Measurements from ENCODE around the gene VPS13C. TPM values are rescaled to one million over a fixed set of nuclear protein-coding genes. Genes with fewer than 3 reads are reported as not detected.

Gene VPS13C
- total RNA-seq, 1 donor = 117 TPM

- Histone ChIP-seq H2AFZ (ENCODE audit: low read length) (no peak overlapping the region), H4K20me1 (ENCODE audit: insufficient read depth, low read length) (no peaks in the 10 kb centered on the region), H3K27ac (ENCODE audit: low read depth, low read length) (no peak overlapping the region), H3K4me3 (ENCODE audit: insufficient read depth, low read length) (no peak overlapping the region), H3K36me3 (ENCODE audit: insufficient read depth, low read length) (no peaks in the 10 kb centered on the region), H3K4me2 (ENCODE audit: insufficient read depth, low read length) (no peak overlapping the region), H3K4me1 (ENCODE audit: insufficient read depth, low read length) (no peaks in the 10 kb centered on the region), H3K27me3 (ENCODE audit: insufficient read depth, low read length) (peaks cover 37% of the 10 kb centered on the region), H3K79me2 (ENCODE audit: insufficient read depth, low read length) (no peaks in the 10 kb centered on the region), H3K9me3 (ENCODE audit: low read depth, low read length) (no peaks in the 10 kb centered on the region)
- TF ChIP-seq, protein P1, sequence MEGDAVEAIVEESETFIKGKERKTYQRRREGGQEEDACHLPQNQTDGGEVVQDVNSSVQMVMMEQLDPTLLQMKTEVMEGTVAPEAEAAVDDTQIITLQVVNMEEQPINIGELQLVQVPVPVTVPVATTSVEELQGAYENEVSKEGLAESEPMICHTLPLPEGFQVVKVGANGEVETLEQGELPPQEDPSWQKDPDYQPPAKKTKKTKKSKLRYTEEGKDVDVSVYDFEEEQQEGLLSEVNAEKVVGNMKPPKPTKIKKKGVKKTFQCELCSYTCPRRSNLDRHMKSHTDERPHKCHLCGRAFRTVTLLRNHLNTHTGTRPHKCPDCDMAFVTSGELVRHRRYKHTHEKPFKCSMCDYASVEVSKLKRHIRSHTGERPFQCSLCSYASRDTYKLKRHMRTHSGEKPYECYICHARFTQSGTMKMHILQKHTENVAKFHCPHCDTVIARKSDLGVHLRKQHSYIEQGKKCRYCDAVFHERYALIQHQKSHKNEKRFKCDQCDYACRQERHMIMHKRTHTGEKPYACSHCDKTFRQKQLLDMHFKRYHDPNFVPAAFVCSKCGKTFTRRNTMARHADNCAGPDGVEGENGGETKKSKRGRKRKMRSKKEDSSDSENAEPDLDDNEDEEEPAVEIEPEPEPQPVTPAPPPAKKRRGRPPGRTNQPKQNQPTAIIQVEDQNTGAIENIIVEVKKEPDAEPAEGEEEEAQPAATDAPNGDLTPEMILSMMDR (IDR thresholded peaks at IDR 0.05; ENCODE audit: extremely low read depth, low read depth, low read length) = no peak
- DNase-seq (ENCODE audit: insufficient read length, low spot score, missing footprints) = no peak
These were observed 228.0 kb downstream of the VPS13C start for GRCh38 chr15:61832223-61832622.

DNA sequence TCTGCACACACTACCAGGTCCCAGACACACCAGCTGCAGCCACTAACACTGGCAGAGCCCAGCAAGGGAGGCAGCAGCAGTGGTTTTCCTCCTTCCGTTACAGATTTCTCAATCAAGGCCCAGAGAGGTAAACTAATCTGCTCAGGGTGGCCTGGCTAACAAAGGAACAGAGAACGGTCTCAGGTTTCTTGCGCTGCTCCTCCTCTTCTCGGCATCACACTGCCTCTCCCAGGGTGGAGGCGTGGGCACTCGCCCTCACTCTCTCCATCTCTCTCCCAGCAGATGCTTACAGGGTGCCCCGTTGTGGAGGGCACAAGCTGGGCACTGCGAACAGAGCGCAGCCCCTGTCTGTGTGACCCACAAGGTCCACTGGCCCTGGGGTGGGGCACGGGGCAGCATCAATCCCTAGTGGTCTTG is 228.7 kb downstream of the VPS13C start:
- Histone ChIP-seq H3K27ac (ENCODE audit: low read depth, low read length) (no peak overlapping the region), H4K20me1 (ENCODE audit: insufficient read depth, low read length) (no peaks in the 10 kb centered on the region)

GRCh38 chr15:61830536-61831330 is 229.5 kb downstream of the VPS13C start:
- H3K27me3 ChIP-seq (ENCODE audit: insufficient read depth, low read length) = peaks cover 30% of the 10 kb centered on the region
- H3K36me3 ChIP-seq (ENCODE audit: insufficient read depth, low read length) = no peaks in the 10 kb centered on the region
- H3K4me3 ChIP-seq (ENCODE audit: insufficient read depth, low read length) = no peak overlapping the region
- no peak overlapping the region for H3K27ac ChIP-seq (ENCODE audit: low read depth, low read length)
- TF ChIP-seq, protein P1 (IDR thresholded peaks at IDR 0.05; ENCODE audit: extremely low read depth, low read depth, low read length) = no peak
- no peaks in the 10 kb centered on the region for H3K9me3 ChIP-seq (ENCODE audit: low read depth, low read length)
- DNase-seq (ENCODE audit: insufficient read length, low spot score, missing footprints) = no peak
- H3K4me1 ChIP-seq (ENCODE audit: insufficient read depth, low read length) = no peaks in the 10 kb centered on the region
- no peaks in the 10 kb centered on the region for H3K79me2 ChIP-seq (ENCODE audit: insufficient read depth, low read length)
- H3K4me2 ChIP-seq (ENCODE audit: insufficient read depth, low read length) = no peak overlapping the region
- H4K20me1 ChIP-seq (ENCODE audit: insufficient read depth, low read length) = no peaks in the 10 kb centered on the region
- no peak overlapping the region for H2AFZ ChIP-seq (ENCODE audit: low read length)

More for the DNA sequence above, 228.7 kb downstream of the VPS13C start:
- Histone ChIP-seq H3K4me2 (ENCODE audit: insufficient read depth, low read length) (no peak overlapping the region), H2AFZ (ENCODE audit: low read length) (no peak overlapping the region), H3K36me3 (ENCODE audit: insufficient read depth, low read length) (no peaks in the 10 kb centered on the region), H3K4me3 (ENCODE audit: insufficient read depth, low read length) (no peak overlapping the region), H3K4me1 (ENCODE audit: insufficient read depth, low read length) (no peaks in the 10 kb centered on the region), H3K79me2 (ENCODE audit: insufficient read depth, low read length) (no peaks in the 10 kb centered on the region), H3K27me3 (ENCODE audit: insufficient read depth, low read length) (peaks cover 33% of the 10 kb centered on the region), H3K9me3 (ENCODE audit: low read depth, low read length) (no peaks in the 10 kb centered on the region)
- DNase-seq (ENCODE audit: insufficient read length, low spot score, missing footprints) = no peak
- TF ChIP-seq, protein P1 (IDR thresholded peaks at IDR 0.05; ENCODE audit: extremely low read depth, low read depth, low read length) = no peak

- H3K36me3 ChIP-seq (ENCODE audit: insufficient read depth, low read length) = no peaks in the 10 kb centered on the region
- no peak overlapping the region for H2AFZ ChIP-seq (ENCODE audit: low read length)
- no peak overlapping the region for H3K4me3 ChIP-seq (ENCODE audit: insufficient read depth, low read length)
- peaks cover 23% of the 10 kb centered on the region for H3K27me3 ChIP-seq (ENCODE audit: insufficient read depth, low read length)
- H4K20me1 ChIP-seq (ENCODE audit: insufficient read depth, low read length) = no peaks in the 10 kb centered on the region
- no peak overlapping the region for H3K27ac ChIP-seq (ENCODE audit: low read depth, low read length)
- no peaks in the 10 kb centered on the region for H3K4me1 ChIP-seq (ENCODE audit: insufficient read depth, low read length)
- H3K4me2 ChIP-seq (ENCODE audit: insufficient read depth, low read length) = no peak overlapping the region
- no peak for DNase-seq (ENCODE audit: insufficient read length, low spot score, missing footprints)
- H3K79me2 ChIP-seq (ENCODE audit: insufficient read depth, low read length) = no peaks in the 10 kb centered on the region
- H3K9me3 ChIP-seq (ENCODE audit: low read depth, low read length) = no peaks in the 10 kb centered on the region
- TF ChIP-seq, protein P1 (IDR thresholded peaks at IDR 0.05; ENCODE audit: extremely low read depth, low read depth, low read length) = no peak
These were observed 230.7 kb downstream of the VPS13C start for GRCh38 chr15:61829514-61829889.
